Thyroid gland (tissue), 4 donors: ENCODE results near the gene PDCD7. TPM values are rescaled to one million over a fixed set of nuclear protein-coding genes. Genes with fewer than 3 reads are reported as not detected.
"Not testable (repeated sequence)": the region's sequence is repeated elsewhere in the genome, so short reads cannot be mapped to it uniquely, and the experiment has no call there.

Source experiments
- DNase-seq, 2 donors: peaks; one replicate each; pipeline ENCODE4 v3.0.0-alpha.2; 2019
- H3K27ac ChIP-seq, 3 donors: fragments of 200-600 bp; sonication (generic); 1 replicate in 2 of 3; 2 replicates in 1 of 3; pipeline ENCODE4 v1.5.1; 2016 to 2019; ENCODE audit warnings: mild to moderate bottlenecking in 1 of 3, moderate library complexity in 1 of 3
- H3K27me3 ChIP-seq: fragments of 200-600 bp; sonication (generic); one replicate; pipeline ENCODE4 v1.5.1; 2019
- H3K36me3 ChIP-seq, 2 donors: fragments of 200-600 bp; sonication (generic); one replicate each; pipeline ENCODE4 v1.5.1; 2016 to 2019
- H3K4me1 ChIP-seq, 2 donors: fragments of 200-600 bp; sonication (generic); one replicate each; pipeline ENCODE4 v1.5.1; 2017 to 2019
- H3K4me3 ChIP-seq, 3 donors: fragments of 200-600 bp; sonication (generic); replicated peaks in 1 of 3; 1 replicate in 2 of 3; 2 replicates in 1 of 3; pipeline ENCODE4 v1.5.1; 2016; ENCODE audit warnings: mild to moderate bottlenecking in 1 of 3
- H3K9me3 ChIP-seq: fragments of 200-600 bp; sonication (generic); one replicate; pipeline ENCODE4 v1.5.1; 2017
- CTCF ChIP-seq, 6 experiments: fragments of 200-600 bp in 3 of 6; fragments of 450-650 bp in 3 of 6; sonication (generic) in 3 of 6; IDR thresholded peaks; one replicate each; pipeline ENCODE4 v1.5.1; 2016 to 2019; ENCODE audit warnings: antibody characterized with exemption in 6 of 6, mild to moderate bottlenecking in 2 of 6, inconsistent platforms in 1 of 6, moderate library complexity in 1 of 6
- POLR2A ChIP-seq, 2 donors: fragments of 450-650 bp; IDR thresholded peaks; one replicate each; pipeline ENCODE4 v1.6.1; 2017; ENCODE audit warnings: antibody characterized with exemption in 2 of 2, mild to moderate bottlenecking in 2 of 2, moderate library complexity in 1 of 2
- WGBS, 2 donors: methylation state at CpG; one replicate each; pipeline ENCODE4 v1.1.5; 2017; 5-methylcytosine and 5-hydroxymethylcytosine counted together
- intact Hi-C: fragments of 100-400 bp; cut with DNase I; formaldehyde crosslinking; loops from one replicate; pipeline ENCODE4 v1.15.1; 2023
- total RNA-seq, 4 donors: library from RNA; depleted of rRNA; stranded (reverse); fragments of >200 nt; gene quantifications; one replicate each; pipeline ENCODE4 v1.2.3, GENCODE V29; 2016

PDCD7 gene
- total RNA-seq, 4 donors from 2014 or later = 27.5 to 43.4 (median 32.9) TPM

- Histone ChIP-seq H3K27ac (no peak overlapping the region), H3K9me3 (no peaks in the 10 kb centered on the region), H3K4me3 (no peak overlapping the region), H3K36me3 (peaks cover 16 to 36% of the 10 kb centered on the region in 2 donors), H3K4me1 (no peaks in the 10 kb centered on the region), H3K27me3 (no peaks in the 10 kb centered on the region)
- DNase-seq = peak; percentile 70 to 81
- intact Hi-C loops = loop anchor here (5.0 kb wide), 1 partner anchor 49 kb away; no protein-coding TSS in a partner anchor
- peak; percentile 63 to 79 (median 74) for TF ChIP-seq CTCF (IDR thresholded peaks at IDR 0.05)
- TF ChIP-seq POLR2A (IDR thresholded peaks at IDR 0.05) = no peak
- 36 to 45% methylated on average over 8 to 9 of the region's 9 CpGs for WGBS, 2 donors
Observed at GRCh38 chr15:65101411-65101890, 32.2 kb downstream of the PDCD7 start.

- H3K27me3 ChIP-seq = no peaks in the 10 kb centered on the region
- no peak for DNase-seq
- no peak overlapping the region for H3K27ac ChIP-seq
- no peaks in the 10 kb centered on the region for H3K9me3 ChIP-seq
- H3K4me3 ChIP-seq = no peak overlapping the region
- intact Hi-C loops = loop anchor here (5.0 kb wide), 1 partner anchor 48 kb away; no protein-coding TSS in a partner anchor
- TF ChIP-seq POLR2A (IDR thresholded peaks at IDR 0.05) (no peak), CTCF (IDR thresholded peaks at IDR 0.05) (no peak)
- H3K36me3 ChIP-seq = peaks cover 16 to 30% of the 10 kb centered on the region in 2 donors
- WGBS, 2 donors = 87 to 90% methylated on average over 7 of the region's 7 CpGs
- no peaks in the 10 kb centered on the region for H3K4me1 ChIP-seq
Observed at GRCh38 chr15:65100442-65100841, 33.2 kb downstream of the PDCD7 start.

GRCh38 chr15:65099801-65100200 lies 33.8 kb downstream of the PDCD7 start:
- not testable (repeated sequence) for H3K4me1 ChIP-seq, H3K4me3 ChIP-seq, DNase-seq, H3K27ac ChIP-seq, H3K9me3 ChIP-seq, H3K27me3 ChIP-seq
- WGBS, 2 donors = 92 to 95% methylated on average over 10 of the region's 10 CpGs
- intact Hi-C loops = loop anchor here (5.0 kb wide), 1 partner anchor 48 kb away; no protein-coding TSS in a partner anchor
- peaks cover 16 to 26% of the 10 kb centered on the region in 2 donors for H3K36me3 ChIP-seq

GRCh38 chr15:65099336-65099735 lies 34.3 kb downstream of the PDCD7 start:
- 88 to 94% methylated on average over 5 of the region's 5 CpGs for WGBS, 2 donors
- intact Hi-C loops = no loop called here

GRCh38 chr15:65097651-65098263 lies 35.9 kb downstream of the PDCD7 start:
- no peaks in the 10 kb centered on the region for H3K4me1 ChIP-seq

More at GRCh38 chr15:65099336-65099735, 34.3 kb downstream of the PDCD7 start:
- Histone ChIP-seq H3K27me3 (no peaks in the 10 kb centered on the region), H3K4me3 (no peak overlapping the region), H3K36me3 (peaks cover 16 to 26% of the 10 kb centered on the region in 2 donors), H3K27ac (no peak overlapping the region), H3K4me1 (no peaks in the 10 kb centered on the region), H3K9me3 (no peaks in the 10 kb centered on the region)
- TF ChIP-seq POLR2A (IDR thresholded peaks at IDR 0.05) = no peak
- no peak for TF ChIP-seq CTCF (IDR thresholded peaks at IDR 0.05)
- no peak for DNase-seq

More at GRCh38 chr15:65097651-65098263, 35.9 kb downstream of the PDCD7 start:
- H3K9me3 ChIP-seq = no peaks in the 10 kb centered on the region
- H3K27ac ChIP-seq = no peak overlapping the region
- intact Hi-C loops = no loop called here
- no peak overlapping the region for H3K4me3 ChIP-seq
- DNase-seq = no peak
- 95 to 96% methylated on average over 7 of the region's 7 CpGs for WGBS, 2 donors
- TF ChIP-seq POLR2A (IDR thresholded peaks at IDR 0.05) = no peak
- H3K36me3 ChIP-seq = peaks cover 16 to 26% of the 10 kb centered on the region in 2 donors
- no peaks in the 10 kb centered on the region for H3K27me3 ChIP-seq
